Right renal pelvis (tissue), 4 donors: Measurements from ENCODE around the gene INTS6. TPM values are rescaled to one million over a fixed set of nuclear protein-coding genes. Genes with fewer than 3 reads are reported as not detected.
"Not testable (repeated sequence)": the region's sequence is repeated elsewhere in the genome, so short reads cannot be mapped to it uniquely, and the experiment has no call there.

ENCODE experiments used
- DNase-seq, 4 donors: peaks; one replicate each; pipeline ENCODE4 v3.0.0-alpha.2; 2013; ENCODE audit warnings: low read depth in 4 of 4, low spot score in 3 of 4, missing footprints in 1 of 4
- polyA plus RNA-seq, 4 donors: library from polyadenylated mRNA; unstranded; fragments of 120-200 nt; gene quantifications; one replicate each; pipeline ENCODE4 v1.2.1, GENCODE V29; 2013; ENCODE audit not compliant: insufficient read length in 4 of 4

Gene INTS6
- polyA plus RNA-seq, 4 donors: 32.1 to 43.2 (median 39.3) TPM

DNA sequence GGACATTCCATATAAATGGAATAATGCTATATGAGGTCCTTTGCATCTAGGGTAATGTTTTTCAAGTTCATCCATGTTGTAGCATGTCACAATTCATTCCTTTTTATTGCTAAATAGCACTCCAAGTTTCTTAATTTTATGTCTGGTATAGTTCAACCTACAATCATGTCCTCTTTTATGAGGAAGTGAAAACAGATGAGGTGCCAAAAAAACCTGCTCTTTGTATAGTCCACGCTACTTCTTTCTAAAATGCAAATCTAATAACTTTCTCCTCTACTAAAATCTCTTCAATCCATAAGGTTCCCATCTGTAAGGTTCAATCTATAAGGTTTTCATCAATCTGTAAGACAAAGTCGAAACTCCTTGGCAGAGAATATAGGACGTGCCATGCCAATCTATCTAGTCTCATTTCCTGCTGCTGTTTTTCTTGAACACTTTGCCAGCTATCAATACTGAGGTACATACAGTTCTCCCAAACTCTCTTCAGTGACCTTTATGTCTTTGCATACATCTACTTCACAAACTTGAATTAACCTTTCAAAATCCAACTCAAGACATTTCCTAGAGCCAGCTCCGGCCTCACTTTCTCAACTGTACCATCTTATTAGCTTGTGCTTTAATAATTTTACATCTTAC lies 33.7 kb downstream of the INTS6 start:
- no peak for DNase-seq

GRCh38 chr13:51417716-51418115 lies 35.1 kb downstream of the INTS6 start:
- DNase-seq: no peak

DNA sequence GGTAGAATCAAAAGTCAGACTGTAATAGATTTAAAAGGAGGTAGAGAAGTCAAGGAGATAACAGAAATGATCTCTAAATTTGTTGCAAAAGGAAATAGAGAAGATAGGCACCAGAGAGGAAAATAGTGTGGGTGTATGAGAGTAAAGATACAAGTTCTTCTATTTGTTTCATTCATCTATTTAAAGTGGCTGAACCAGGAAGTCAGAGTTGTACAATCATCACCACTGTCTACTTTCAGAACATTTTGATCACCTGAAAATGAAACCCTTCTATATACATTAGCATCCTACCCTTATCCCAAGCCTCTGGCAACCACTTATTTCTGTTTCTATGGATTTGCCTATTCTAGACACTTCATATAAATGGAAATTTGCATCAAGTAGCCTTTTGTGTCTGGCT lies 36.7 kb downstream of the INTS6 start:
- DNase-seq: no peak

GRCh38 chr13:51415339-51415738 lies 37.5 kb downstream of the INTS6 start:
- DNase-seq: not testable (repeated sequence)

- DNase-seq: no peak
These were observed 40.4 kb downstream of the INTS6 start for GRCh38 chr13:51412431-51412830.

- DNase-seq: no peak
These were observed 47.7 kb downstream of the INTS6 start for GRCh38 chr13:51405176-51405575.

DNA sequence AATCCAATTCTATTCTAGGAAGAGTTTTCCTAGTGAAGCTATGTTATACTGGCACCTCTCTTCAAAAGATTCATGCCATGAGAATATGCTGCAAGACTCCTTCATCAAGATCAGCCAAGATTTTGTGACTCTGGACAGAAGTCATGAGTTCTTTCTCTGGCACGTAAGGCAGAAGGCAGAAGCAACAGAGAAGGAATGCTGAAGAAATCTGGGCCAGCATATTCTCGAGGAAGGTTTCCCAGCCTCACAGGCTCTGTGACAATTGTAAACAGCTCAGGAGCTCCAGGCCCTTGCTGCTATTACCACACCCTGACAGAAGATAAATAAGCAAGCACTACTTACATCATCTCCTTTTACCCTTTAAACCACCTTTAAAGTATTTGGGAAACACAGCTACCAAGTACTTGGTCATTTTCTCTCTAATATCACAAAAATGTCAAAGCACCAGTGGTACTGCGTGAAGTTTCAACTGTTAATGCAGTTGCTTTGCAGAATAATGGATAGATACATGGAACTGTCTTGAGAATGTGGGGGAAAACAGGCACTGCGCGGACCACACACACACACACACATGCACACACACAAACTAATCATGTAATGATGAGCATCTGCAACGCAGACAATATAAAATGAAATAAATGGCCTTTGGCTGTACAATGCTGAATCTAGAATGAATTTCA lies 55.4 kb downstream of the INTS6 start:
- no peak for DNase-seq

- DNase-seq: no peak
These were observed 56.5 kb downstream of the INTS6 start for GRCh38 chr13:51396352-51396751.

GRCh38 chr13:51394724-51395123 lies 58.1 kb downstream of the INTS6 start:
- DNase-seq: no peak

GRCh38 chr13:51385114-51385513 lies 67.7 kb downstream of the INTS6 start:
- DNase-seq: no peak

DNA sequence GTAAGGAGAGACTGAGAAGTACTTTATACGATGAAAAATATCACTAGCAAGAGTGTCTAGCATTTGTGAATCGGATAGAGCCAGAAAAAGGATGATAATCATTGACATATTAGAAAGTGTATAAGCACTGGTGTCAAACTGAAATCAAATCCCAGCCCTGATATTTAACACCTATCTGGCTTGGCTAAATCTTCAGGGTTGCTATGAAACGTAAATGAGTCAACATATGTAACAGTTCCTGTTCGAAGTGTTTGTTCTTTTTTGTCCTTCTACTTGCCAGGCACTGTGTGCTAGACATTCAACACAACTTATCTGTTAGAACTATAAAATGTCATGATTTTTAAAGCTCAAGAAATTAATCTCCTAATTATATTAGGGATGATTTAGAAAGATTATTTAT lies 72.6 kb downstream of the INTS6 start:
- no peak for DNase-seq

DNA sequence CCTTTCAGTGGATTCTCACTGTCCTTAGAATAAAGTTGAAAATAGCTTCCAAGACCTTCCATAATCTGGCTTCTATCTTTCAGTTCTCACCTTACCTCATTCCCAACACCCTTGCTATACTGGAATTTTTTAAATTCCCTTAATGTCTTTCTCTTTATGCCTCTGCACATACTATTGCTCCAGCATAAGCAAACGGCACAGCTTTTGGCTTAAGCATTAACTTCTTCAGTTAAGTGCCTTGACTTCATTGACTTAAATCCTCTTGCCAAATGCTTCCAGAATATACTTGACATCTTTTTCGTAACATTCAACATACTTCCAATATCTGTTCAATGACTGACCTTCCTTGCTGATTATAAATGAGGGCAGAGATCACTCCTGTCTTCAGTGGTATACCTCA lies 79.4 kb downstream of the INTS6 start:
- DNase-seq: no peak

- no peak for DNase-seq
These were observed 81.0 kb downstream of the INTS6 start for GRCh38 chr13:51371768-51372399.

DNA sequence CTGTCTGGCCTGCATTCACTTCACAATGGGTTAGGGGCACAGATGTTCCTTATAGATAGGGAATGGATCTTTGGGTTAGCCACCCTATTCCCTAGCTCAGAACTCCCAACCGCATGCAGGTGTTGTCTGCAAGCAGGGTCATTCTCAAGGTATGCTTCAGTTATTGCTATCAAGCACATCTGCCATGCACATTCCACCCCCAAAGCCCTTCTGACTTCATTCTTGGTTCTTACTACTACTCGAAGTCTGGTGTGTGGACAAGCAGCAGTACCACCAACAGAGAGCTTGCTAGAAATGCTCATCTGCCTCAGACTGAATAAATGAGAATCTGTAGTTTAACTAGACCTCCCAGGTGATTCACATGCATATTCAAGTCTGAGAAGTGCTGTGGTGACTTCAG lies 82.0 kb downstream of the INTS6 start:
- DNase-seq: no peak

DNA sequence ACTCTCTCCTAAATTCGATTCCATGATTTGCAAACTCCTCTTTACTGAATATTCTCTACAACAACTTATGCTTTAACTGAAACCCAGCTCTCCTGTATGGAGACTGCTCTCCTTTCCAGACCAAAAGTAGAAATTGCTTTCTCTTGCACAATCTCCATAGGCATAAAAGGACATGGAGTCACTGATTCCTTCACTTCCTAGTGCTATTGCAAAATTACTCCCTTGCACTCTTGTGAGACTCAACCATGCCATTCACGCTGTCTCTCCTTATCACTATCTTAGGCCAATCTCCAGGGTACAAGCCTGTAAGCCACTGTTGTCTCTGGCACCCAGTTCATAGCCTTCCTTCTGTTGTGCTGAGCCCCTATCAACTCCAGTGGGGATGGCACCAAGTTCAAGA lies 82.7 kb downstream of the INTS6 start:
- DNase-seq: no peak

GRCh38 chr13:51364404-51365008 lies 88.3 kb downstream of the INTS6 start:
- no peak for DNase-seq

DNA sequence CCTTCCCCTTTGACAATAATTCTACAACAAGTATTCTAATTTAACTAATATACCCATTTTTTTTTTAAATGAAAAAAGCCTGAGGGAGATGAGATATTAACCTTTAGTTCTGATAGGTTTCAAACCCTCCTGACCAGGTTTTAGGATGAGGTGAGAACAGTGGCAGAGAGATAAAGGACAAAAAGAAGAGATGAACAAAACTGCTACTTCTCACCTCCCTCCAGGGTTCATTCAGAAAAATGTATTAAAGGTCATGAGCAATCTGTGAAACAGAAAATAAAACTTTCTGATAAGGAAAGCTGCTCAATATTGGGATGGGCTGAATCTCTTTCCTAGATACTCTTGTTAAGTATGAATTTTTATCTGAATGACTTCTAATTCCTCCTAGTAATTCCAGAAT lies 89.2 kb downstream of the INTS6 start:
- DNase-seq: no peak

- DNase-seq: no peak
These were observed 91.7 kb downstream of the INTS6 start for GRCh38 chr13:51361106-51361505.

DNA sequence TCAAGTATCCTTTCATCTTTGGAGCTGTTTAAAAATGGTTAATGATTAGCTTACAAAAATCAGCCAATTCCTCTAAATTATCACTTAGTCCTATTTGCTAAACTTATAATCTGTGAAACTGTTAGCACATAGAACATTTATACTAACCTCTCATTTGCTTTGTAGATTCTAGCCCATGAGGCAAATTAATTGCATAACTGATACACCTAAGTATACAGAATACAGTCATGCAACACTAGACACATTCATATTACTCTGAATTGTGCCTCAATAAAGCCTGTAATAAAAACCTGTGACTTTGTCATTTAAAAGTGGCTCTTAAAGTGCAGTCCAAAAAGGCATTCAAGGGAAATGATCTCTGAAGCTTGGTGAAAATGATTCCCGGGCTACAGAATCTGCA lies 92.3 kb downstream of the INTS6 start:
- no peak for DNase-seq

GRCh38 chr13:51359352-51359751 lies 93.5 kb downstream of the INTS6 start:
- no peak for DNase-seq

DNA sequence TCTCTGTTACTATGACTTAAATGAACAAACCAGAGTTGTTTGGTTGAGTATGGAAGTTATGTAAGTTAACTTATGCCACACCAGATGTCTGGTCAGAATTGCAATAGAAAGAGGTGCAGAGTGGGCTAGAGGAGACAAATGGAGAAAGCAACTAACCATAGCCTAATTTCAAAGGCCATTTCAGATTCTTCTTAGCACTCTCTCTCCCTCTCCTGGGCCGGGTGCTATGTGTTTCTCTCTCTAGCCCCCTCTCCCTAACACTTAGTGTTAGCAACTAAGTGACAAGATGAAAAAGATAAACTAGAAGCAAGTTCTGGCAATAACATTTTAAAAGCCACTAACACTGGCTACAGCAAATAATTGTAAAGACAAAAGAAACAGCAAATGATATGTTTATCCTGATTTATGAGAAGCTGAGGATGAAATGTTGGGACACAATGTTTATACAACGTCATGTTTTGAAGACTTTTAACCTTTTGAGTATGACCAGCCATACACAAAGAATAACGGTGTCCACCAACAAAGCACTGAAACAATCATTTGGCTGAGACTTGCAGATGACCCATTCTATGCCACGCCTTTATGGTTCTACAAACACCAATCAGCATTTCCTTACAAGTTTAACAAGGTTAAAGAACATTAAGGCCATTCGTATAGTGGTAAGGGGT lies 94.8 kb downstream of the INTS6 start:
- no peak for DNase-seq
